ENCODE data around the gene CILP2.

CILP2 gene, protein sequence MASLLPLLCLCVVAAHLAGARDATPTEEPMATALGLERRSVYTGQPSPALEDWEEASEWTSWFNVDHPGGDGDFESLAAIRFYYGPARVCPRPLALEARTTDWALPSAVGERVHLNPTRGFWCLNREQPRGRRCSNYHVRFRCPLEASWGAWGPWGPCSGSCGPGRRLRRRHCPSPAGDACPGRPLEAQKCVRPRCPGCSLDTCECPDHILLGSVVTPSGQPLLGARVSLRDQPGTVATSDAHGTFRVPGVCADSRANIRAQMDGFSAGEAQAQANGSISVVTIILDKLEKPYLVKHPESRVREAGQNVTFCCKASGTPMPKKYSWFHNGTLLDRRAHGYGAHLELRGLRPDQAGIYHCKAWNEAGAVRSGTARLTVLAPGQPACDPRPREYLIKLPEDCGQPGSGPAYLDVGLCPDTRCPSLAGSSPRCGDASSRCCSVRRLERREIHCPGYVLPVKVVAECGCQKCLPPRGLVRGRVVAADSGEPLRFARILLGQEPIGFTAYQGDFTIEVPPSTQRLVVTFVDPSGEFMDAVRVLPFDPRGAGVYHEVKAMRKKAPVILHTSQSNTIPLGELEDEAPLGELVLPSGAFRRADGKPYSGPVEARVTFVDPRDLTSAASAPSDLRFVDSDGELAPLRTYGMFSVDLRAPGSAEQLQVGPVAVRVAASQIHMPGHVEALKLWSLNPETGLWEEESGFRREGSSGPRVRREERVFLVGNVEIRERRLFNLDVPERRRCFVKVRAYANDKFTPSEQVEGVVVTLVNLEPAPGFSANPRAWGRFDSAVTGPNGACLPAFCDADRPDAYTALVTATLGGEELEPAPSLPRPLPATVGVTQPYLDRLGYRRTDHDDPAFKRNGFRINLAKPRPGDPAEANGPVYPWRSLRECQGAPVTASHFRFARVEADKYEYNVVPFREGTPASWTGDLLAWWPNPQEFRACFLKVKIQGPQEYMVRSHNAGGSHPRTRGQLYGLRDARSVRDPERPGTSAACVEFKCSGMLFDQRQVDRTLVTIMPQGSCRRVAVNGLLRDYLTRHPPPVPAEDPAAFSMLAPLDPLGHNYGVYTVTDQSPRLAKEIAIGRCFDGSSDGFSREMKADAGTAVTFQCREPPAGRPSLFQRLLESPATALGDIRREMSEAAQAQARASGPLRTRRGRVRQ

GRCh38 chr19:19538061-19538784, at the start of gene CILP2:
Gene CILP2 (plus strand): TSS chr19:19538265. CDS start chr19:19538350, 85 bp downstream.
- no peak for DNase-seq

- peak; percentile 90 for DNase-seq
Measured at GRCh38 chr19:19488875-19489690, 49.0 kb upstream of the CILP2 start.

- DNase-seq = no peak
Measured at GRCh38 chr19:19489804-19490204, 48.3 kb upstream of the CILP2 start.

DNA sequence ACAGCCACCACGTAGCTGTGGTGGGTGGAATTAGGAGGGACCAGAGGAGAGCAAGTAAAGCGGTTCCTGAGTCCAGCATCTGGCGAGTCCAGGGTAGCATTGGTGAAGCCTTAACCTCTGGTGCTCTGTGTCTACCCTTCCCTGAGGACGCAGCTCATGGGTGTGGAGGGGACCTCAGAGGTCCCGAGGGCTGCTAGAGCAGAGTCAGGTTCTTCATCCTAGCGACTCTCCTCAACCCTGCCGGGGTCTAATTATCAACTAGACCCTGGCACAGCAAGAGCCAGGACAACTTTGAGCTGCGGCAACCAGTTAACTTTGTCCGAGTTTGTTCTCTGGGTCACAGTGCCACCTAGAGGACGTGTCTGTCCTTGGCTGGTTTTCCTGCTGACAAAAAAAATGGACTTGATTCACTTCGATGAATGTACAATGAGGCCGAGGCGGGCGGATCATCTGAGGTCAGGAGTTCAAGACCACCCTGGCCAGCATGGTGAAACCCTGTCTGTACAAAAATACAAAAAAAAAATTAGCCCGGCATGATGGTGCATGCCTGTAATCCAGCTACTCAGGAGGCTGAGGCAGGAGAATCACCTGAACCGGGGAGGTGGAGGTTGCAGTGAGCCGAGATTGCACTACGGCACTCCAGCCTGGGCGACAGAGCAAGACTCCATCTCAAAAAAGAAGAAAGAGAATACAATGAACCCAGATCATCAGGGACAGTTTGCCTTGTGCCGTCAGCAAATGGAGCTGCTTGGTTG, 47.7 kb upstream of the CILP2 start:
- peak; percentile 54 for DNase-seq

DNA sequence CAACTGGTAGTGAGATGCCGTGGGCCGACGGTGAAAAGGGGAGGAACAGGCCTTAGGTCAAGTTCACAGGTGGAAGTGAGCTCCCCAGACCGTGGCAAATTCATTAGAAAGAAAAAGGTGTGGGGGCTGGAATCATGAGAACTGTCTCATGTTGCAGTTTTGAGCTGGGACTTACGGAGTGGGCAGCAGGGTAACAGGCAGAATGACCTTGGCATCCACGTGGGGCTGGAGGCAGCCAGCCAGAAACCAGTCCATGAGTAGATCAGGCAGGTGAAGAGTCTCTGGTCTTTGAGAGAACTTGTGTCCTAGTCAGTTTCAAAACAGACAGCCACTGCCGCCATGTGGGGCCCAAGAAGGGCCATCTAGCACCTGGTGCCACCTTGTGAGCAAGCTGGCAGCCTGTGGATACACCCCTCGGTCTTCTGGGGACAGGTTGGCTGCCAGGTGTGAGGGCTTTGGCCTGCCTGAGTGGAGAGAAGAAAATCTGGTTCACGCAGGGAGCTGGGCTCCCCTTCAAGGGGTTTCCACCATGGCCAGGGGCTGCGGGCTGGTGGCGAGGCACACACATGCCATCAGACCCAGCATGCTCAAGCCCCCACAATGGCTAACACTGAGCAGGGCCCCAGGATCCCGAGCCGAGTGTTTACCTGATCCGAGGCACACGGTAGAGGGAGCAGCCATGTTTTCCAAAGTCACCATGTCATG, 46.6 kb upstream of the CILP2 start:
- no peak for DNase-seq

GRCh38 chr19:19492026-19492610, 45.9 kb upstream of the CILP2 start:
- DNase-seq = no peak

DNA sequence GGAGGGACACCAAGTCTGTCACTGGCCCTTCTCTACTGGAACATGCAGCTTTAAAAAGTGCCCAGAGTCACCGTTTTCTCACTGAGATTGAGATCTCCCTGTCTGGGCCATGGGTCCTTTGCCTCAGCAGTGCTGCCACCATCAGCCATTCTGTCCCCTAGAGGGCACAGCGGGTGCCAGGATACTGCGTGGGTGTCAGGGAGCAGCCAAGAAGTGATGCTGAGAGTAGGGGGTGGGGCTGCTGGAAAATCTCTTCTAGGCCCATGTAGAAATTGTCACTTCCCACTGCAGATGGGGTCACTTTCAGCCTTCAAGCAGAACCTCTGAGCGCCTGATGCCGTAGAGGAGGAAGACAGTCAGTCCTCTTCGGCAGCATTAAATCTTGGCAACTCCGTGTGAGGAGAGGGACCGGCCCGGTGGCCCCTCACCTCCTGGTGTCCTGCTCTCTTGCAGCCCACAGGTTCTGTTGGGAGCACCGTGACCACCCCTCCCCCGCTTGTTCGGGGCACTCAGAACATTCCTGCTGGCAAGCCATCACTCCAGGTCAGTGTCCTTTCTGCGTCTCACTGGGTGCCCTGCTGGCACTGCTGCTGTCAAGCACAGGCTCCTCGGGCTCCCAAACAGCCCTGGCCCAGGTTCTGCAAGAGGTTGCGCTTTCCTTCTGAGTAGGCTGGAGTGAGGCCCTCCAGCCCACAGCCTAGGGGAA, 44.1 kb upstream of the CILP2 start:
- no peak for DNase-seq

GRCh38 chr19:19495614-19496603, 42.2 kb upstream of the CILP2 start:
- DNase-seq = no peak

DNA sequence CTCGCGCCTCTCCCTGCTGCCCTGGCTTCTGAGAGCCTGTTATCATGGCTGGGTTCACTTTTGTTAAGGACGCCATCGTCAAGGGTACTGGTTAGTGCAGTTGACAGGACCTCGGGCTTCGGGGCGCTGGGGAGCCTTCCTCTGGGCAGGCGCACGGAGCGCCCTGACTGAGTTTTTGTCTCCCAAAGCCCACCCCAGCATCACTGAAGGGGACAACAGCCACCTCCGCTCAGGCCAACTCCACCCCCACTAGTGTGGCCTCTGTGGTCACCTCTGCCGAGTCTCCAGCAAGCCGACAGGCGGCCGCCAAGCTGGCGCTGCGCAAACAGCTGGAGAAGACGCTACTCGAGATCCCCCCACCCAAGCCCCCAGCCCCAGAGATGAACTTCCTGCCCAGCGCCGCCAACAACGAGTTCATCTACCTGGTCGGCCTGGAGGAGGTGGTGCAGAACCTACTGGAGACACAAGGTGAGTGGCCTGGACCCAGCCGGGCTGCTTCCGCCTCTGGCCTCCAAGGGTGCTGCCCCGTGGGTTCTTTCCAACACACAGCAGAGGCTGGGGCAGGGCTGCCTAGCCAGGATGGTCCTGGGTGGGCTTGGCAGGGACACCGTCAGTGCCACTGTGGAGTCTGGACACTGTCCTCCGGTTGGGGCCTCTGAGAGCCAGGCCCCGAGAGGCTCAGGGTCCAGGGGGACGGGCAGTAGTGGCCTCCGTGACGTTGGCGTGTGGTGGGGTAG, 39.6 kb upstream of the CILP2 start:
- DNase-seq = no peak

DNA sequence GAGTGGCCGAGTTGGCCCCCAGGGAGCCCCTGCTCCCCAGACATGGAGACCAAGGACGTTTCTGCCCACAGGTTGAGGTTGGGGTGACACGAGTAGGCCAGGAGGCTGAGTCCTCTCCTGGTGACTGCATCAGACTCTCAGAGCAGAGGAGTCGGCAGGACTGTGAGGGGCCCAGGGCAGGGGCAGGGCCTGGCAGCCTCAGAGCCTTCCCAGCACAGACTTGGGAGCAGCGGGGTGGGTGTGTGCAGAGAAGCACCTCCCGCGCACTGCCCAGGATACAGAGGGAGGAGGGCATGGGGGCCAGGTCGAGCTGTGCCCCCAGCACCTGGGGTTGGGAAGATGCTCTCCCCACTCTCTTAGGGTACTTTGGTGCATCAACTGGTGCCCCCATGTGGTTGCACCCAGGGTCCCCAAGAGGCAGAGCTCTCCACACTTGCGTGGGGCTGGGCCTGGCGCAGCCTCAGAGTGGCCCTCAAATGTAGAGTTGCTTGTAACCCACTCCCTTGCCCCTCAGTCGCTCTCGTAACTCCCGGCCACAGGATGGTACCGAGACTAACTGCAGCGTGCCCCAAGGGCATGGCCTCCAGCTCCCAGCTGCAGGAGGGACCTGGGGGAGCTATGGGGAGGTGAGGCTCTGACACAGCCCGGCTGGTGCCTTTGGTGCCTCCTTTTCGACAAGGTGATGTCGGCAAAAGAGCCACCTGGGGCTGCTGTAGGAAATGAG, 38.6 kb upstream of the CILP2 start:
- no peak for DNase-seq

- DNase-seq = no peak
Measured at GRCh38 chr19:19500975-19501644, 37.0 kb upstream of the CILP2 start.

DNA sequence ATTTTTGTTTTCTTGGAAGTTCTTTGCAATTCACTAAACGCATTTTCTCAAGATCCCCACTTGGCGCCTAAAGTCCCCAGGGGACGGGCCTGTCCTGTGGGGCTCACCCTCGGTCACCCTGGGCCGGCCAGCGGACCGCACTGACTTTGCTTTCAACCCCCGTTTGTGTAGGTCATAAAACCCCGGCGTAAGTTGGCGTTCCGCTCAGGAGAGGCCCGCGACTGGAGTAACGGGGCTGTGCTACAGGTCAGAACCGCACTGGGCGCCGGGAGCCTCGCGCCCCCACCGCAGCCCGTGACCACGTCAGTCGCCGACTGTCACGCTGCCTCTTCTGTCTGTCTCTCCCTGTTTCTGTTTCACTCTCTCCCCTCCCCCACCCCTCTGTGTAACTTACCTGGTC, 36.3 kb upstream of the CILP2 start:
- no peak for DNase-seq

DNA sequence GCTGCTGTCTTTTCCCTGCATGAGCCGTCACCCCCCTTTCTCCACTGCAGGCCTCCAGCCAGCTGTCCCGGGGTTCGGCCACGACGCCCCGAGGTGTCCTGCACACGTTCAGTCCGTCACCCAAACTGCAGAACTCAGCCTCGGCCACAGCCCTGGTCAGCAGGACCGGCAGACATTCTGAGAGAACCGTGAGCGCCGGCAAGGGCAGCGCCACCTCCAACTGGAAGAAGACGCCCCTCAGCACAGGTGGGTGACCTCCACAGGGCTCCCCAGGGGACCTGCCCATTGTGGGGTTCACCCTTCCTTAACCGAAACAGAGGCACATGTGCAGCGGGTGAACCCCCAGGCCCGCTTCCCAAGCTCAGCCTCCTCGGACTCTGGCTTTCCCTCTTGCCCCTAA, 35.8 kb upstream of the CILP2 start:
- DNase-seq = no peak

DNA sequence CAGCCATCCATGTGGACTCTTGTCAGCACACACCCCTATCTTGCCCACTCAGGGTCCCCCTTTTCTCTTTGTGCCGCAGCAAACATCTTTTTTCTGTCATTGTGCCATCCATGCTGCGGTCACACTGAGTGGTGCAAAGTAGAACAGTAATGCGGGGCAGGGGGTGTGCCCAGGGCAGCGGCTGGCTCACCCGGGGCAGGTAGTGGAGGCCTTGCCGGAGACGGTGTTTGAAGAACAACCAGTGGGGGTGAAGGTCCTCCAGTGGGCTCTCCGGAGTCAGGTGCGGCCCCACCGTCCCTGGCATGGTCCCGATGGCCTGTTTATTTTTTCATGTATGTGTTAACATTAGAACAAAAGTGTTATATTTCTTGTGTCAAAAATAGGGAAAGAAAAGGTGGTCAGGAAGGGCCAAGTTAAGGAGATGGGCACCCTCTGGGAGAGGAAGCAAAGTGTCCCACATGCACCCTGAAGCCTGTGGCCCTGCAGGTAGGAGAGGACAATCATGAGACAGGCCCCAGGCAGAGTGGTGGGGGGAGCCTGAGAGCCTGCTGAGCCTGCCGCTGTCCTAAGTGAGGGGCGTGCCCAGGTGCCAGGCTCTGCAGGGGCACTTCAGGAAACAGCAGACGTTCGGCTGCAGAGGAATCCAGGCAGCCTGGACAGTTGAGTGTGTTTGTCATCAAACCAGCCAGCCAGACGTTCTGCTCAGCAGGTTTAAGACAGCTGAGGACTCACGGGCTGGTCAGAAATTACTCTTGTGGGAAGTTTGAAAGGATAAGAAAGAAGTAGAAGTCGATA, 35.1 kb upstream of the CILP2 start:
- DNase-seq = no peak
